ENCODE results near the gene SLCO4C1.

- TF ChIP-seq POLR2A (IDR thresholded peaks at IDR 0.05) (no peak), CTCF (IDR thresholded peaks at IDR 0.05) (no peak)
Observed at GRCh38 chr5:102295534-102296177, 428 bp downstream of the SLCO4C1 start.

All from body of pancreas (tissue), 4 donors.